Colonic mucosa (tissue), 4 donors: ENCODE results near the gene SLIT3. TPM values are rescaled to one million over a fixed set of nuclear protein-coding genes. Genes with fewer than 3 reads are reported as not detected.
"Not testable (repeated sequence)": the region's sequence is repeated elsewhere in the genome, so short reads cannot be mapped to it uniquely, and the experiment has no call there.

Experiments used
- DNase-seq: peaks from one replicate; pipeline ENCODE4 v3.0.0-alpha.2; 2020
- H3K27ac ChIP-seq: fragments of 200-600 bp; one replicate; pipeline ENCODE4 v1.8.0; 2021
- H3K27me3 ChIP-seq: fragments of 200-600 bp; one replicate; pipeline ENCODE4 v1.8.0; 2021
- H3K36me3 ChIP-seq: fragments of 200-600 bp; one replicate; pipeline ENCODE4 v1.8.0; 2021
- H3K4me1 ChIP-seq: fragments of 200-600 bp; one replicate; pipeline ENCODE4 v1.8.0; 2021; ENCODE audit warnings: mild to moderate bottlenecking
- H3K4me3 ChIP-seq: fragments of 200-600 bp; one replicate; pipeline ENCODE4 v1.8.0; 2021
- H3K9ac ChIP-seq, 2 donors: one replicate each; pipeline ENCODE4 v1.7.0; 2013; ENCODE audit warnings: control low read depth in 2 of 2, low read depth in 2 of 2, low read length in 2 of 2
- H3K9me3 ChIP-seq: fragments of 200-600 bp; one replicate; pipeline ENCODE4 v1.8.0; 2021
- CTCF ChIP-seq: fragments of 200-600 bp; IDR thresholded peaks from one replicate; pipeline ENCODE4 v1.8.0; 2022; ENCODE audit warnings: antibody characterized with exemption, mild to moderate bottlenecking
- intact Hi-C: fragments of 100-400 bp; cut with DNase I; formaldehyde crosslinking; loops from one replicate; pipeline ENCODE4 v1.14.1; 2022
- total RNA-seq, 2 donors: library from RNA; stranded (reverse); fragmentation: NEBNext Ultra II Directional in 1 of 2; extraction: Animal tissue kit (Norgen Biotek cat#: 25700) in 1 of 2; gene quantifications; one replicate each; pipeline ENCODE4 v1.2.1, GENCODE V29; 2021
- donor health status: healthy.
- donor health status: DM: no; HTN: no; CAD: no.
- donor health status: DM: no; HTN: no; CAD: no.

Gene SLIT3
- total RNA-seq, 2 donors from 2014 or later, result 3.4 to 7.6 TPM

- no peak for TF ChIP-seq CTCF
- no peak for DNase-seq
- Histone ChIP-seq H3K9me3 (no peaks in the 10 kb centered on the region), H3K4me1 (no peaks in the 10 kb centered on the region), H3K27ac (no peak overlapping the region), H3K27me3 (no peaks in the 10 kb centered on the region), H3K9ac (no peak overlapping the region), H3K36me3 (no peaks in the 10 kb centered on the region), H3K4me3 (no peak overlapping the region)
- intact Hi-C loops, result no loop called here
Measured at GRCh38 chr5:169115461-169116124, 185.3 kb downstream of the SLIT3 start.

- H3K9ac ChIP-seq, result no peak overlapping the region
- no peaks in the 10 kb centered on the region for H3K4me1 ChIP-seq
- H3K36me3 ChIP-seq, result no peaks in the 10 kb centered on the region
- H3K9me3 ChIP-seq, result no peaks in the 10 kb centered on the region
- DNase-seq, result no peak
- H3K27ac ChIP-seq, result no peak overlapping the region
- H3K27me3 ChIP-seq, result no peaks in the 10 kb centered on the region
- intact Hi-C loops, result no loop called here
- H3K4me3 ChIP-seq, result no peak overlapping the region
- TF ChIP-seq CTCF, result no peak
Measured at GRCh38 chr5:169114466-169115065, 186.4 kb downstream of the SLIT3 start.

GRCh38 chr5:169112016-169112415 lies 188.9 kb downstream of the SLIT3 start:
- Histone ChIP-seq H3K4me3 (no peak overlapping the region), H3K9ac (no peak overlapping the region), H3K4me1 (no peaks in the 10 kb centered on the region), H3K36me3 (no peaks in the 10 kb centered on the region), H3K27me3 (no peaks in the 10 kb centered on the region), H3K27ac (no peak overlapping the region), H3K9me3 (no peaks in the 10 kb centered on the region)
- intact Hi-C loops, result no loop called here
- no peak for DNase-seq
- no peak for TF ChIP-seq CTCF

- Histone ChIP-seq H3K4me1 (no peaks in the 10 kb centered on the region), H3K9ac (no peak overlapping the region), H3K27me3 (no peaks in the 10 kb centered on the region), H3K27ac (no peak overlapping the region), H3K36me3 (no peaks in the 10 kb centered on the region), H3K4me3 (no peak overlapping the region), H3K9me3 (no peaks in the 10 kb centered on the region)
- intact Hi-C loops, result no loop called here
- TF ChIP-seq CTCF, result no peak
- DNase-seq, result no peak
Measured at GRCh38 chr5:169106911-169107706, 193.8 kb downstream of the SLIT3 start.

- H3K27me3 ChIP-seq, H3K4me3 ChIP-seq, H3K9ac ChIP-seq, H3K27ac ChIP-seq, intact Hi-C loops, DNase-seq, H3K36me3 ChIP-seq, H3K4me1 ChIP-seq, H3K9me3 ChIP-seq: not testable (repeated sequence)
Measured at GRCh38 chr5:169105582-169105981, 195.4 kb downstream of the SLIT3 start.
